GM21526 (cell line): ENCODE measurements around the gene CDRT4.
A peak's percentile ranks its signal among the peaks of the same experiment; 100 is the strongest.
"Not testable (repeated sequence)": the region's sequence is repeated elsewhere in the genome, so short reads cannot be mapped to it uniquely, and the experiment has no call there.

ENCODE experiments used
- ATAC-seq: cut with Tn5 transposase; IDR thresholded peaks from one replicate; pipeline ENCODE4 v1.9.1; 2021; ENCODE audit warnings: moderate library complexity; ENCODE audit not compliant: unreplicated experiment, low FRiP score

The CDRT4 gene

GRCh38 chr17:15467592-15467991, at the start of gene CDRT4:
CDRT4 (minus strand) TSS chr17:15467621; CDS start chr17:15440238, 27,383 bp downstream.
- no peak for ATAC-seq

- no peak for ATAC-seq
Observed at GRCh38 chr17:15516150-15516549, 48.7 kb upstream of the CDRT4 start.

- ATAC-seq = no peak
Observed at GRCh38 chr17:15514469-15514868, 47.0 kb upstream of the CDRT4 start.

GRCh38 chr17:15513856-15514459, 46.5 kb upstream of the CDRT4 start:
- no peak for ATAC-seq

GRCh38 chr17:15513058-15513791, 45.8 kb upstream of the CDRT4 start:
- ATAC-seq = no peak

- no peak for ATAC-seq
Observed at GRCh38 chr17:15512071-15512709, 44.8 kb upstream of the CDRT4 start.

GRCh38 chr17:15511142-15511541, 43.7 kb upstream of the CDRT4 start:
- ATAC-seq = no peak

- ATAC-seq = no peak
Observed at GRCh38 chr17:15510361-15510760, 42.9 kb upstream of the CDRT4 start.

GRCh38 chr17:15509095-15509494, 41.7 kb upstream of the CDRT4 start:
- ATAC-seq = no peak

GRCh38 chr17:15508466-15508865, 41.0 kb upstream of the CDRT4 start:
- no peak for ATAC-seq

- no peak for ATAC-seq
Observed at GRCh38 chr17:15507896-15508295, 40.5 kb upstream of the CDRT4 start.

- ATAC-seq = no peak
Observed at GRCh38 chr17:15507001-15507400, 39.6 kb upstream of the CDRT4 start.

- ATAC-seq = not testable (repeated sequence)
Observed at GRCh38 chr17:15505708-15506107, 38.3 kb upstream of the CDRT4 start.

- no peak for ATAC-seq
Observed at GRCh38 chr17:15503731-15504130, 36.3 kb upstream of the CDRT4 start.

- ATAC-seq = peak; percentile 81
Observed at GRCh38 chr17:15502369-15503112, 35.1 kb upstream of the CDRT4 start.

GRCh38 chr17:15501793-15502192, 34.4 kb upstream of the CDRT4 start:
- ATAC-seq = no peak

- no peak for ATAC-seq
Observed at GRCh38 chr17:15501282-15501681, 33.9 kb upstream of the CDRT4 start.

GRCh38 chr17:15498107-15498506, 30.7 kb upstream of the CDRT4 start:
- ATAC-seq = no peak

- ATAC-seq = no peak
Observed at GRCh38 chr17:15496735-15497670, 29.6 kb upstream of the CDRT4 start.

- no peak for ATAC-seq
Observed at GRCh38 chr17:15494821-15495220, 27.4 kb upstream of the CDRT4 start.
